WERI-Rb-1 (cell line): ENCODE results near the gene UPF2.

Experiments used
- DNase-seq: peaks from one replicate; pipeline ENCODE4 v3.0.0-alpha.2; 2020
- H3K27ac ChIP-seq: fragments of 250-450 bp; sonication (Bioruptor Pico); 2 replicates; pipeline ENCODE4 v1.5.1; 2020; ENCODE audit warnings: mild to moderate bottlenecking, moderate library complexity
- H3K27me3 ChIP-seq: fragments of 250-450 bp; sonication (Bioruptor Pico); 2 replicates; pipeline ENCODE4 v1.5.1; 2021; ENCODE audit warnings: mild to moderate bottlenecking, low read depth, moderate library complexity; ENCODE audit not compliant: insufficient read depth, severe bottlenecking
- H3K36me3 ChIP-seq: fragments of 250-450 bp; sonication (Bioruptor Pico); 2 replicates; pipeline ENCODE4 v1.5.1; 2020; ENCODE audit warnings: mild to moderate bottlenecking, moderate library complexity
- H3K4me3 ChIP-seq: 2 replicates; pipeline ENCODE4 v1.5.1; 2011; ENCODE audit warnings: low read depth, mild to moderate bottlenecking, control low read depth, low read length
- H3K9me3 ChIP-seq: fragments of 250-450 bp; sonication (Bioruptor Pico); 2 replicates; pipeline ENCODE4 v1.5.1; 2021; ENCODE audit warnings: mild to moderate bottlenecking, moderate library complexity; ENCODE audit not compliant: severe bottlenecking
- CTCF ChIP-seq: IDR thresholded peaks from 2 replicates; pipeline ENCODE4 v1.5.1; 2011; ENCODE audit warnings: low read depth, mild to moderate bottlenecking, control low read depth, inconsistent platforms, low read length

The UPF2 gene

DNA sequence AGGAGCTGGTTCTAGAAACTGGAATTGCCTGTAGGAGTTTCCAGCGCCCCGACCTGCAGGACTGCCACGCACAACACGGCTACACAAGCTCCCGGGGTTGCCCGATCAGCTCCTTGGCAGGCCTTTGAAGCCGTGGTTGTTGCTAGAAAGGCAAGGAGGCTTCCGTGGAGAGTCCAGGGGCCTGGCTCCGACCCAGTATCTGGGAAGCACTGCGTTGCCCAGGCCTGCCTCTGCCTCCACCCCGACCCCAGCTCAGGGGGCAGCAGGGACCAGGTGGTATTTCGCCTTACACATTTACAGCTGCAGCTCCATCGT, 165.1 kb downstream of the UPF2 start:
- Histone ChIP-seq H3K27me3 (no peaks in the 10 kb centered on the region), H3K4me3 (no peak overlapping the region), H3K9me3 (no peaks in the 10 kb centered on the region), H3K36me3 (no peaks in the 10 kb centered on the region), H3K27ac (no peak overlapping the region)
- no peak for TF ChIP-seq CTCF
- no peak for DNase-seq

- no peak for TF ChIP-seq CTCF
- no peak overlapping the region for H3K27ac ChIP-seq
- H3K27me3 ChIP-seq, result no peaks in the 10 kb centered on the region
- H3K9me3 ChIP-seq, result no peaks in the 10 kb centered on the region
- DNase-seq, result no peak
- H3K36me3 ChIP-seq, result no peaks in the 10 kb centered on the region
- H3K4me3 ChIP-seq, result no peak overlapping the region
These were observed 165.6 kb downstream of the UPF2 start for GRCh38 chr10:11876805-11877590.

DNA sequence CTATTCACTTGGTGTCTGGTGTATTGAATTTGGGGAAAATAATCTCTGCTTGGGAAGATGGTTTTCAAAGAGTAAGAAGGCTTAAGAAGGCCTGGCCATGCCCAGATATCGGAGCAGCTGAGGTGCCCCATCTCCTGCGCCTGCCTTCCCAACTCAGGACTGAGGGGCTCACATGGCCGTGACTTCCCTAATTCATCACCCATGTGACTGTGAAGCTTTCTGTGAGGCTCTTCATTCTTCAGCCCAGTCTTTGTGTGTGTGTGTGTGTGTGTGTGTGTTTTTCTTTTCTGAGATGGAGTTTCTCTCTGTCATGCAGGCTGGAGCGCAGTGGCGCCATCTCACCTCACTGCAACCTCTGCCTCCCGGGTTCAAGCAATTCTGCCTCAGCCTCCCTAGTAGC, 166.3 kb downstream of the UPF2 start:
- no peaks in the 10 kb centered on the region for H3K27me3 ChIP-seq
- no peaks in the 10 kb centered on the region for H3K36me3 ChIP-seq
- H3K9me3 ChIP-seq, result no peaks in the 10 kb centered on the region
- no peak for DNase-seq
- no peak for TF ChIP-seq CTCF
- no peak overlapping the region for H3K4me3 ChIP-seq
- H3K27ac ChIP-seq, result no peak overlapping the region

- Histone ChIP-seq H3K4me3 (no peak overlapping the region), H3K27ac (no peak overlapping the region), H3K9me3 (no peaks in the 10 kb centered on the region), H3K36me3 (no peaks in the 10 kb centered on the region), H3K27me3 (no peaks in the 10 kb centered on the region)
- no peak for TF ChIP-seq CTCF
- DNase-seq, result no peak
These were observed 166.9 kb downstream of the UPF2 start for GRCh38 chr10:11875494-11876281.

DNA sequence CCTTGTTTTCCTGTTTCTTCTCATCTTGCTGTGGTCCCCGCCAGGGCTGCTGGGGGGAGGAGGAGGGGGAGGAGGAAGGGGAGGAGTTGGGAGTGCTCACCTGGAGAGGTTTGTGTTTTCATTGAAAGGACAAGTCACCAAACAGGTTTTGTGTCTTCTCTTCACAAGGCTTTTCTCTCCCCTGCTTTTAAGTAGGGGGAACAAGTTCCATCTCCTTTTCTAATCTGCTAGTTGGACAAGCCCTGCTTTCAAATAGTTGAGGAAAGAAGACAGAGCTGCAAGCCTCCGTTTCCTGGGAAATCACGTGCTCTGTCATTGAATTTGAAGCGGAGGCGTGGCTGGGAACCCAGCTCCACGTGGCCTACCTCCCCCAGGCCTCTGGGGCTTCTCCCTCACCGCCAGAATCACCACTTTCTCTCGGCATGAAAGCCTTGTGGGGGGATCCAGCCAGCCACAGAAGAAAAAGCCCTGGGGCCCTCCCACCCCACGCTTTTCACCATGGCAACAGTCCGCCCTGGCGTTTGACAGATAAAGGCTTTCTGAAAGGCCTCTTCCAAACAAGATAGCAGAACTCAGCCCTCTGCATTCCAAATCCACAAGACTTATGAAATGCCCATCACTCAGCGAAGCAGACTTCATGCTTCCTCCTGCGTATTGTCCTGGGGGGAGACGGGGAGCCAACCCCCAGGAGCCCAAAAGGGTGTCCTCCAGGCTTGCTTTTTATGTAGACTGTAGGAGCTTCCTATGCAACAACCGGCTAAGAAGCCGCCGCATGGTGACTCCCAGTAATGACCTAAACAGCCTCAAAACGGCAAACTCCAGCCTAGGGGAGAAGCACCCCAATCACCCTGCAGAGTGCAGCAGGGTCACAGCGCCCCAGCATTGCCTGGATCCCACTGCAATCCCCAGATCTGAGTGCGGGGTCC, 167.8 kb downstream of the UPF2 start:
- no peak for TF ChIP-seq CTCF
- H3K36me3 ChIP-seq, result no peaks in the 10 kb centered on the region
- no peak overlapping the region for H3K4me3 ChIP-seq
- no peaks in the 10 kb centered on the region for H3K27me3 ChIP-seq
- no peaks in the 10 kb centered on the region for H3K9me3 ChIP-seq
- DNase-seq, result no peak
- H3K27ac ChIP-seq, result no peak overlapping the region
